GM21528 (cell line): ENCODE measurements around the gene POLR3GL.
"Not testable (repeated sequence)": the region's sequence is repeated elsewhere in the genome, so short reads cannot be mapped to it uniquely, and the experiment has no call there.

Experiments used
- ATAC-seq: cut with Tn5 transposase; IDR thresholded peaks from one replicate; pipeline ENCODE4 v1.9.1; 2021; ENCODE audit warnings: mild to moderate bottlenecking, moderate library complexity; ENCODE audit not compliant: unreplicated experiment, low FRiP score

Gene POLR3GL

DNA sequence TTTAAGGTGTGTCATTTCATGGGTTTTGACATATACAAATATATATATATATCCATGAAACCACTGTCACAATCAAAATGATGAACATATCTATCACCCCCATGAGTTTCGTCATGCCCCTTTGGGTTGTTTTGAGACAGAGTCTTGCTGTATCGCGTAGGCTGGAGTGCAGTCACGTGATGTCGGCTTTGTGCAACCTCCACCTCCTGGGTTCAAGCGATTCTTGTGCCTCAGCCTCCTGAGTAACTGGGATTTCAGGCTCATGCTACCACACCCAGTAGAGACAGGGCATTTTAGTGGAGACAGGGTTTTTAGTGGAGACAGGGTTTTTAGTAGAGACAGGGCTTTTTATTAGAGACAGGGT, 49.1 kb downstream of the POLR3GL start:
- no peak for ATAC-seq

DNA sequence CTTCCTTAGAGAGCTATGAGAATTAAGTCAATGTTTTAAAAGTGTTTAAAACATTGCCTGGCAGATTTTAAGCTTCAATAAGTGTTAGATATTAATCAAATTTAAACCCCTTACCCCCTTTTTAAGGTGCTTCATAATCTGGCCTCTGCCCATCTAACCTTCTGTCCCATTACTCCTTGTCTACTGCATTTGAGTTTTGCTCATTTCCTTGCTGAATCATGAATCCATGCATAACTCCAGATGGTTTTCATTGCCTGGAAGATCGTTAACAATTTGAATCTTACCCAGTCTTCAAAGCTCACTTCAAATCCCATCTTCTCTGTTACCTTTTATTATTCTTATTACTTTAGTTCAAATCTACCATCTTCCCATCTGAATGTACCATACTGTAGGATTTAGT, 52.4 kb downstream of the POLR3GL start:
- ATAC-seq: no peak

DNA sequence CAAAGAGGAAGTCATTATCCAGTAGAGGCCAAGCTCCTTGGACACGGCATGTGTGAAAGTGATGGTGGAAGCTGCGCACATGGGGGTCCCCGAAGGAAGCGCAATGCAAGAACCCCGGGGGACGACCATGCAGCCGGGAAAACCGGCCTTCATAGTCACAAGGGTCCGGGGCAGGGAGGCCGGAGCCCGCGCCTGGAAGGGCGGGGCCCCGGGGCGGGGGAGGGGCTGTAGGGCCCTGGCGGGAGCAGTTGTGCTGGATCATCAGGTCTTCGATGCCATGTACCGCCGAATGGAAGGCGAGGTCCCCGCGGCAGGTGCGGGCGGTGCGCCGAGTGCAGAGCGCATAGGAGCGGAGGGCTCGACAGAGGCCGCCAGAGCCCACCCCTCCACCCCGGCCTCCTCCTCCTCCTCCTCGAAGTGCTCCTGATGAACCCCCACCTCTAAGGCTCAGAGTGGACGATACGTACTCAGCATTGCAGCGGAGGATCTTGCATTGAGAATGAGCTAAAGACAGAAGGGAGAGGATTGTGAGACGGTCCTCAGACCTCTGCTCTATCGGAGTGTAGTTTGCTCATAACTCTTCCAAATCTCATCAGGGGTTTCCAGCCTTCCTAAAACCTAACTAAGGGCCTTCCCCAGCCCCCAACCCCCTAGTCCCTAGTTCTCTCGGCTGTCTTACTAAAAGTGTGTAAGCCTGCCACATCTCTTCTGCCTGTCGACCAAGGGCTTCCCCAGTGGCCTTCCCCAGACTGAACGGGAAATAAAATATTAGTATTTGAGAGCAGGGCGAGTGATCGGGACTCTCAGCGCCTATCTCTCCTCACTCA, 55.0 kb downstream of the POLR3GL start:
- ATAC-seq: no peak

GRCh38 chr1:146020058-146021049, 55.9 kb downstream of the POLR3GL start:
- no peak for ATAC-seq

DNA sequence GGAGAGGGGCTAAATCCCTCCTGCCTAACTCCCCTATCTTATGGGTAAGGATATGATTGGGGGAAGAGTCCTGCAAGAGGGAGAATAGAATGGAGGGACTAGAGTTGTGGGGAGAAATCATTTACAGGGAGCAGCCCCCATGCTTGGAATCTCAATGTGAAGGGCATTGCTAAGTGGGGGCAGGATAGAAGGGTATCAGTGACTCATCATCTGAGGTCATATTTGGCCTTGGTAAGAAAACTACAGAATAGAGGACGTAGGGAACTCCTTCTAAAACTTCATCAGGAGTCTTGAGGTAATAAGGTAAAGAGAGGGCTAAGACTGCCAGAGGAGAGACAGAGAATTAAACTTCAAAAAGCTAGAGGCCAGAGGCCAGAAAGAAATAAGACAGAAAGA, 56.6 kb downstream of the POLR3GL start:
- ATAC-seq: no peak

DNA sequence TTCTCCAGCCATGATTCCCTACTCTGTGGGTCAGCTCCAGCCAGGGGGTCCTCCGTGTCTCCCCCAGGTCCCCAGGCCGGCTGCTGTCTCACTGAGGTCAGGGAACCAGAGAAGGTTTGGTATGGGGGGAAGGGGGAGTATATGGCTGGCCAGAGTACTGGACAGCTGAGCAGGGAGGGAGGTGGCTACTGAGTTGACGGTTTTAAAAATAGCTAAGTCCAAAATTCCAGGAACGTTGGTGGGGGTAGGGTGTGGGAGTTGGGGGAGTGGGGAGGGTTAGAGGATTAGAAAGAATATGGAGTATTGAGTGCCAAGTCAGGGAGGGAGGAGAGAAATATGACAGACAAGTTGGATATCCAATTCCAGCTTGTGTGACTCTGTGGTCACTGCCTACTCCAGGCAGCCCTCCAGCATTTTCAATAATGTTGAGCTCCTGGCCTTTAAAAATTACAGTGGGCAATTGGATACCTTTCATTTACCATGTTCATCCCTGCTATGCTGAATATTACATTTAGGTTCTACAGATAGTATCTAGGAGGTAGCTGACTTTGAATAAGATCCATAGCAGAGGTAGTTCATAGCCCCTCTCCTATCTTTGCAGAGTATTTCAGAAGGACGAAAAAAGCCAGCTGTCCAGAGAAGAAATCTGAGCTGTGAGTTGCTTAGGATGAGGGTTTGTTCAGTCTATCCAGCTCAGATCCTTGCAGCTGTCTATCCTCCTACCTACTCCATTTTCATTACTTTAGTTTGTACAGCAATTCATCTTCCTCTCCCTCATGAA, 57.3 kb downstream of the POLR3GL start, which contains the start of gene HJV:
HJV (minus strand) TSS at position 114 of the 781 bp plus-strand sequence. CDS start 1,504 bp downstream, outside the sequence.
- ATAC-seq: no peak

- ATAC-seq: no peak
Observed at GRCh38 chr1:146022403-146023127, 58.1 kb downstream of the POLR3GL start.

DNA sequence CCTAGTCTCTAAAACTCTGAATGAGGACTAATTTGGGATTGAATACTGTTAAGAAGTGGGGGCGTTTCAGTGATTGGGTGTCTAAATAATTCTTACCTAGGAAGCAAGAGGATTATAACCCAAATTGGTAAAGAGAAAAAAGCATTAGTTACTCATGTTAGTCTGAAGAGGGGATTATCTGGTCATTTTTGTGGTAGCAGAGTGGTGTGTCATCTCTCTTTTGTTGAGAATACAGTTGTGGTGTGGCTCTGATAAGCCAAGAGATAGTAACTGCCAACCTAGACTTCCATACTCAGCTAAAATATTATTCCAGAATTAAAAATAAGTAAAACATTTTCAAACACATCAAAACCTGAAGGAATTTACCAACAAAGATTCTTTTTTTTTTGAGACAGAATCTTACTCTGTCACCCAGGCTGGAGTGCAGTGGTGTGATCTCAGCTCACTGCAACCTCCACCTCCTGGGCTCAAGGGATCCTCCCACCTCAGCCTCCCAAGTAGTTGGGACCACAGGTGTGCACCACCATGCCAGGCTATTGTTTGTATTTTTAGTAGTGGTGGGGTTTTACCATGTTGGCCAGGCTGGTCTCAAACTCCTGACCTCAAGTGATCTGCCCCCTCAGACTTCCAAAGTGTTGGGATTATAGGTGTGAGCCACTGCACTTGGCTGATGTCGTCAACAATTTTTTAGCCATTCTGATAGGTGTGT, 61.5 kb downstream of the POLR3GL start:
- not testable (repeated sequence) for ATAC-seq

DNA sequence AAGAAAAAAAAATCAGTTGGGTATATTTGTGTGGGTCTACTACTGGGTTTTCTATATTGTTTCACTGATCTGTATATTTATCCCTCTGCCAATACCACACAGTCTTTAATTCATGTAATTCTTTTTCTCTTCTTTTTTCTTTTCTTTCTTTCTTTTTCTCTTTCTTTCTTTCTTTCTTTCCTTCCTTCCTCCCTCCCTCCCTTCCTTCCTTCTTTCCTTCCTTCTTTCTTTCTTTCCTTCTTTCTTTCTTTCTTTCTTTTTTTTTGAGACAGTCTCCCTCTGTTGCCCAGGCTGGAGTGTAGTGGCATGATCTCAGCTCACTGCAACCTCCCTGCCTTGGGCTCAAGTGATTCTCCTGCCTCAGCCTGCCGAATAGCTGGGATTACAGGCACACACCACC, 62.2 kb downstream of the POLR3GL start:
- ATAC-seq: not testable (repeated sequence)
